ENCODE data around the gene DNM3.

DNA sequence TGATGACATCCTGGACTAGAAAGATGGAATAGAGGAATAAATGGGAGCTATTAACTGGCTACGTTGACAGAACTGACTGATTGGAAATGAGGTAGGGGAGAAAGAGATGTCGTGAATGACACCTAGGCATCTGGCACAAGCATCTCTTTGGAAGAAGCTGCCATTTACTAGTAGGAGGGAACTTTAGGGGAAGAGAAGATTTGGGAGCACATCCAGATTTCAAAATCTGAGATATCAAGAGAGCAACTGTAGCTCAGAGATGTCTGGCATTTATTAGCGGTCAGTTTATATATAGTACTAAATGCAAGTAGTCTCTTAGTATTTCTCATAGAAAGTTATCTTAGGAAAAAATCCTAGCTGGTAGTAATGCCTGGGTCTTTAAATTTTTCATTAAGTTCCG lies 447.3 kb downstream of the DNM3 start:
- TF ChIP-seq, protein P1, sequence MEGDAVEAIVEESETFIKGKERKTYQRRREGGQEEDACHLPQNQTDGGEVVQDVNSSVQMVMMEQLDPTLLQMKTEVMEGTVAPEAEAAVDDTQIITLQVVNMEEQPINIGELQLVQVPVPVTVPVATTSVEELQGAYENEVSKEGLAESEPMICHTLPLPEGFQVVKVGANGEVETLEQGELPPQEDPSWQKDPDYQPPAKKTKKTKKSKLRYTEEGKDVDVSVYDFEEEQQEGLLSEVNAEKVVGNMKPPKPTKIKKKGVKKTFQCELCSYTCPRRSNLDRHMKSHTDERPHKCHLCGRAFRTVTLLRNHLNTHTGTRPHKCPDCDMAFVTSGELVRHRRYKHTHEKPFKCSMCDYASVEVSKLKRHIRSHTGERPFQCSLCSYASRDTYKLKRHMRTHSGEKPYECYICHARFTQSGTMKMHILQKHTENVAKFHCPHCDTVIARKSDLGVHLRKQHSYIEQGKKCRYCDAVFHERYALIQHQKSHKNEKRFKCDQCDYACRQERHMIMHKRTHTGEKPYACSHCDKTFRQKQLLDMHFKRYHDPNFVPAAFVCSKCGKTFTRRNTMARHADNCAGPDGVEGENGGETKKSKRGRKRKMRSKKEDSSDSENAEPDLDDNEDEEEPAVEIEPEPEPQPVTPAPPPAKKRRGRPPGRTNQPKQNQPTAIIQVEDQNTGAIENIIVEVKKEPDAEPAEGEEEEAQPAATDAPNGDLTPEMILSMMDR (IDR thresholded peaks at IDR 0.05) = no peak
- TF ChIP-seq FOSL2 (IDR thresholded peaks at IDR 0.05; ENCODE audit: borderline replicate concordance, low read depth) (no peak), RFX5 (IDR thresholded peaks at IDR 0.05; ENCODE audit: low read length) (no peak), GABPA (IDR thresholded peaks at IDR 0.05; ENCODE audit: low read depth) (no peak), TAF1 (IDR thresholded peaks at IDR 0.05; ENCODE audit: borderline replicate concordance, low read depth, low read length) (no peak)
- TF ChIP-seq, protein P2, sequence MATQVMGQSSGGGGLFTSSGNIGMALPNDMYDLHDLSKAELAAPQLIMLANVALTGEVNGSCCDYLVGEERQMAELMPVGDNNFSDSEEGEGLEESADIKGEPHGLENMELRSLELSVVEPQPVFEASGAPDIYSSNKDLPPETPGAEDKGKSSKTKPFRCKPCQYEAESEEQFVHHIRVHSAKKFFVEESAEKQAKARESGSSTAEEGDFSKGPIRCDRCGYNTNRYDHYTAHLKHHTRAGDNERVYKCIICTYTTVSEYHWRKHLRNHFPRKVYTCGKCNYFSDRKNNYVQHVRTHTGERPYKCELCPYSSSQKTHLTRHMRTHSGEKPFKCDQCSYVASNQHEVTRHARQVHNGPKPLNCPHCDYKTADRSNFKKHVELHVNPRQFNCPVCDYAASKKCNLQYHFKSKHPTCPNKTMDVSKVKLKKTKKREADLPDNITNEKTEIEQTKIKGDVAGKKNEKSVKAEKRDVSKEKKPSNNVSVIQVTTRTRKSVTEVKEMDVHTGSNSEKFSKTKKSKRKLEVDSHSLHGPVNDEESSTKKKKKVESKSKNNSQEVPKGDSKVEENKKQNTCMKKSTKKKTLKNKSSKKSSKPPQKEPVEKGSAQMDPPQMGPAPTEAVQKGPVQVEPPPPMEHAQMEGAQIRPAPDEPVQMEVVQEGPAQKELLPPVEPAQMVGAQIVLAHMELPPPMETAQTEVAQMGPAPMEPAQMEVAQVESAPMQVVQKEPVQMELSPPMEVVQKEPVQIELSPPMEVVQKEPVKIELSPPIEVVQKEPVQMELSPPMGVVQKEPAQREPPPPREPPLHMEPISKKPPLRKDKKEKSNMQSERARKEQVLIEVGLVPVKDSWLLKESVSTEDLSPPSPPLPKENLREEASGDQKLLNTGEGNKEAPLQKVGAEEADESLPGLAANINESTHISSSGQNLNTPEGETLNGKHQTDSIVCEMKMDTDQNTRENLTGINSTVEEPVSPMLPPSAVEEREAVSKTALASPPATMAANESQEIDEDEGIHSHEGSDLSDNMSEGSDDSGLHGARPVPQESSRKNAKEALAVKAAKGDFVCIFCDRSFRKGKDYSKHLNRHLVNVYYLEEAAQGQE (IDR thresholded peaks at IDR 0.05; ENCODE audit: low read depth, low read length) = no peak
- TF ChIP-seq, protein P3, sequence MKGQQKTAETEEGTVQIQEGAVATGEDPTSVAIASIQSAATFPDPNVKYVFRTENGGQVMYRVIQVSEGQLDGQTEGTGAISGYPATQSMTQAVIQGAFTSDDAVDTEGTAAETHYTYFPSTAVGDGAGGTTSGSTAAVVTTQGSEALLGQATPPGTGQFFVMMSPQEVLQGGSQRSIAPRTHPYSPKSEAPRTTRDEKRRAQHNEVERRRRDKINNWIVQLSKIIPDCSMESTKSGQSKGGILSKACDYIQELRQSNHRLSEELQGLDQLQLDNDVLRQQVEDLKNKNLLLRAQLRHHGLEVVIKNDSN (IDR thresholded peaks at IDR 0.05; ENCODE audit: borderline replicate concordance, low read depth) = no peak
